GM12865 (cell line): ENCODE measurements around the gene SSU72.
"Not testable (repeated sequence)": the region's sequence is repeated elsewhere in the genome, so short reads cannot be mapped to it uniquely, and the experiment has no call there.

Source experiments
- DNase-seq: peaks from one replicate; pipeline ENCODE4 v3.0.0; 2010; ENCODE audit warnings: low read depth
- H3K4me3 ChIP-seq: 2 replicates; pipeline ENCODE4 v1.5.1; 2011; ENCODE audit warnings: mild to moderate bottlenecking, low read depth, low read length, control low read depth
- TF ChIP-seq, protein P1 (sequence below): IDR thresholded peaks from 2 replicates; pipeline ENCODE4 v1.5.1; 2011; ENCODE audit warnings: low read length, control low read depth, low read depth, inconsistent platforms; ENCODE audit not compliant: insufficient read depth; ENCODE audit errors: missing control alignments

Gene SSU72

GRCh38 chr1:1521331-1521730 is 53.3 kb downstream of the SSU72 start:
- TF ChIP-seq, protein P1, sequence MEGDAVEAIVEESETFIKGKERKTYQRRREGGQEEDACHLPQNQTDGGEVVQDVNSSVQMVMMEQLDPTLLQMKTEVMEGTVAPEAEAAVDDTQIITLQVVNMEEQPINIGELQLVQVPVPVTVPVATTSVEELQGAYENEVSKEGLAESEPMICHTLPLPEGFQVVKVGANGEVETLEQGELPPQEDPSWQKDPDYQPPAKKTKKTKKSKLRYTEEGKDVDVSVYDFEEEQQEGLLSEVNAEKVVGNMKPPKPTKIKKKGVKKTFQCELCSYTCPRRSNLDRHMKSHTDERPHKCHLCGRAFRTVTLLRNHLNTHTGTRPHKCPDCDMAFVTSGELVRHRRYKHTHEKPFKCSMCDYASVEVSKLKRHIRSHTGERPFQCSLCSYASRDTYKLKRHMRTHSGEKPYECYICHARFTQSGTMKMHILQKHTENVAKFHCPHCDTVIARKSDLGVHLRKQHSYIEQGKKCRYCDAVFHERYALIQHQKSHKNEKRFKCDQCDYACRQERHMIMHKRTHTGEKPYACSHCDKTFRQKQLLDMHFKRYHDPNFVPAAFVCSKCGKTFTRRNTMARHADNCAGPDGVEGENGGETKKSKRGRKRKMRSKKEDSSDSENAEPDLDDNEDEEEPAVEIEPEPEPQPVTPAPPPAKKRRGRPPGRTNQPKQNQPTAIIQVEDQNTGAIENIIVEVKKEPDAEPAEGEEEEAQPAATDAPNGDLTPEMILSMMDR, result no peak
- no peak for DNase-seq
- no peak overlapping the region for H3K4me3 ChIP-seq

DNA sequence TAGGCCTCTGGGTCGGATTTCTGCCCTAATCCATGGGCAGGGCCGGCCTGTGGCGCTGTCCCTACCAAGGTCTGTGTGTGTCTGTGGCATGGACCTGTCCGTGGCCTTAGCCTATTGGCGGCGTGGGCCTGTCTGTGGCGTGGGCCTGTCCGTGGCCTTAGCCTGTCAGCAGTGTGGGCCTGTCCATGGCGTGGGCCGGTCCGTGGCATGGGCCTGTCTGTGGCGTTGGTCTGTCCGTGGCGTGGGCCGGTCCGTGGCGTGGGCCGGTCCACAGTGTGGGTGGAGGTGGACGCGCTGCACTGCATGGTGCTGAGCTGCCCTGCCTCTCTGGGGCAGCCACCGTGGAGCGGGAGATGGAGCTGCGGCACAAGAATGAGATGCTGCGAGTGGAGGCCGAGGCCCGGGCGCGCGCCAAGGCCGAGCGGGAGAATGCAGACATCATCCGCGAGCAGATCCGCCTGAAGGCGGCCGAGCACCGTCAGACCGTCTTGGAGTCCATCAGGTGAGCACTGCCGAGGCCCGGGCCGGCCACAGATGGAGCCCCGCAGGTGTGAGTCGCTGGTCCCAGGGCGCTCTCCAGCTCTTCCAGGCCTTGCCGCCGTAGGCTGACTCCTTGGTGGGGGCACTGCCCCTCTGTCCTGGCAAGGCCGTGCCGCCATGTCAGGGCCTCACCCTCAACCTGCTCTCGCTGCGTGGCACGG is 54.7 kb downstream of the SSU72 start:
- DNase-seq, H3K4me3 ChIP-seq: not testable (repeated sequence)

DNA sequence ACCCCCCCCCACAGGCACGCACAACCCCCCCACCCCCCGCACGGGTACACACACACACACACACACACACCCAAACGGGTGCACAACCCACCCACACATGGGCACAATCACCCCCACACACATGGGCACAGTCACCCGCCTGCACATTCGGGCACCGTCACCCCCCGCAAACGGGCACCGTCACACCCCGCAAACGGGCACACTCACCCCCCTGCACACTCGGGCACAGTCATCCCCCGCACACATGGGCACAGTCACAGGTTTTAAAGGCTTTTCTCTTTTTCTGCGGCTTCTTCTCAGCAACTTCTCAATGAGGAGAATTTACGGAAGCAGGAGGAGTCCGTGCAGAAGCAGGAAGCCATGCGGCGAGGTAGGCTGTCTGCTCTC is 56.0 kb downstream of the SSU72 start:
- not testable (repeated sequence) for DNase-seq, H3K4me3 ChIP-seq

DNA sequence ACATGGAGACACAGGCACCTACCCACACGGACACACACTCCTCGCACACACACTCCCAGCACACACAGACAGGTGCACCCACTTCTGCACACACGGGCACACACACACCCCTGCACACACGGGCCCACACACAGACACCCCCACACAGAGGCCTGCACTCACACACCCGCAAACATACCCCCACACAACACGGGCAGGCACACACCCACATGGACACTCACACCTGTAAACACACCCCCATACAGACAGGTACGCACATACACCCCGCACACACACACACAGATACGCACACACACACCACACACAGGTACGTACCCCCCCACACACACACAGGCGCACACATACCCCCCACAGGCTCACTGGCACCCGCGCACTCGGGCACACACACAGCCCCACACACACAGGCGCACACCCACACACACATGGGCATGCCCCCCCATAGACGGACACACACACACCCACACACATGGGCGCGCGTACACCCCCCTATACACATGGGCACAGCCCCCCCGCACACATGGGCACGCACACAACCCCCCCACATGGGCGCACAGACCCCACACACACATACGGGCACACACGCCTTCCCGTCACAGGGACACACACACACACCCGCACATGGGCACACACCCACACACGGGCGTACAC is 56.6 kb downstream of the SSU72 start:
- no peak overlapping the region for H3K4me3 ChIP-seq
- DNase-seq, result no peak
- TF ChIP-seq, protein P1, result no peak

DNA sequence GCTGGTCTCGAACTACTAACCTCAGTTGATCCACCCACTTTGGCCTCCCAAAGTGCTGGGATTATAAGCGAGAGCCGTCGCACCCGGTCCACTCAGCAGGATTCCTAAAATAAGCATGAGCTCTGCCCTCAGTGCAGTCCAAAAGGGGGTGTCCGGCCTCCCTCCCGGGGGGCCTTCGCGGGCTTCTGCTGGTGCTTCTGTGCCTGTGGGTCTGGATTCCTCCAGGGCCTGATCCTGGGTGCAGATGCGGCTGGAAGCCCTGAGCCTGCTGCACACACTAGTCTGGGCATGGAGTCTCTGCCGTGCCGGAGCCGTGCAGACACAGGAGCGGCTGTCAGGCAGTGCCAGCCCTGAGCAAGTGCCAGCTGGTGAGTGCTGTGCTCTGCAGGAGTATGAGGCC is 57.7 kb downstream of the SSU72 start:
- DNase-seq, H3K4me3 ChIP-seq: not testable (repeated sequence)

GRCh38 chr1:1514376-1514775 is 60.3 kb downstream of the SSU72 start:
- DNase-seq, H3K4me3 ChIP-seq: not testable (repeated sequence)

DNA sequence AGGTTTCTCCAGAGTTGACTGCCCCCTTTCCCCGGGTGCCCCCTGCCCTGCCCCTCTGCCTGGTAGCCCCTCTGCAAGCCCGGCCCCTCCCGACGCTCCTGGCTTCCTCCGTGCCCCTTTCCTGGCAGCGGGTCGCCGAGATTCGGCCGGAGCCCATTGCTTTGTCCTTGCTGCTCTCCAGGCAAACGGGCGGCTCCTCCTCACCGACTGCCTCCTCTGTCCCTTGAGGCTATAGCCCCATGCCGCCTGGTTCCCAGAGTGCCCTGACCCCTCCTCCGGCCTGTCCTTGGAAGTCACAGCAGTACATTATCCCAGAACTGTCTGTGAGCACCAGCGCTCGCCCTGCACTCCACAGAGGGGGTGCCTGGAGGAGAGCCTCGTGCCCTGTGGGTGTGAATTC is 61.0 kb downstream of the SSU72 start:
- not testable (repeated sequence) for H3K4me3 ChIP-seq, DNase-seq

- peak; percentile 15 for DNase-seq
- H3K4me3 ChIP-seq, result peak overlapping the region; percentile 65
Measured at GRCh38 chr1:1512425-1512824, 62.2 kb downstream of the SSU72 start.

GRCh38 chr1:1511533-1512285 is 63.0 kb downstream of the SSU72 start, which contains the start of gene ATAD3A:
ATAD3A (plus strand) TSS chr1:1512162; CDS start chr1:1512269, 107 bp downstream.
- TF ChIP-seq, protein P1, result no peak
- peak within 1 kb of the TSS; percentile 68 for H3K4me3 ChIP-seq
- DNase-seq, result peak; percentile 98

- H3K4me3 ChIP-seq, result peak overlapping the region; percentile 68
- DNase-seq, result peak; percentile 73
- TF ChIP-seq, protein P1, result no peak
Measured at GRCh38 chr1:1510912-1511532, 63.6 kb downstream of the SSU72 start.

DNA sequence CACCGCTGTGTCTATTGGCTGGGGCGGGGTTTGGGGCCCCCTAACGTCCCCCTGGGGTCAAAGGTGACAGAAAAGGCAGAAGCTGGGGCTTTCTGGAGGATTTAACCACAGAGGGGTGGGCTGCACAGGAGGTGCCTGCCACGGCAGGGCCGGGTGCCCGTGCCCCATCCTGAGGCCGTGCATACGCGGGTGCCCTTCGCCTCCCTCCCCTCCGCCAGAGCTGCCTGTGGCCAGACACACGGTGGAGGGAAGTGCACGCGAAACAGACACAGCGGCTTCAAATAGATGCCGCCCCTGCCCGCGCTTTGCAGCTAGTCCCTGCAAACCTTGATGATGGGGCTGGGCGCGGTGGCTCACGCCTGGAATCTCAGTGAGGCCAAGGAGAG is 65.2 kb downstream of the SSU72 start:
- H3K4me3 ChIP-seq, DNase-seq: not testable (repeated sequence)

DNA sequence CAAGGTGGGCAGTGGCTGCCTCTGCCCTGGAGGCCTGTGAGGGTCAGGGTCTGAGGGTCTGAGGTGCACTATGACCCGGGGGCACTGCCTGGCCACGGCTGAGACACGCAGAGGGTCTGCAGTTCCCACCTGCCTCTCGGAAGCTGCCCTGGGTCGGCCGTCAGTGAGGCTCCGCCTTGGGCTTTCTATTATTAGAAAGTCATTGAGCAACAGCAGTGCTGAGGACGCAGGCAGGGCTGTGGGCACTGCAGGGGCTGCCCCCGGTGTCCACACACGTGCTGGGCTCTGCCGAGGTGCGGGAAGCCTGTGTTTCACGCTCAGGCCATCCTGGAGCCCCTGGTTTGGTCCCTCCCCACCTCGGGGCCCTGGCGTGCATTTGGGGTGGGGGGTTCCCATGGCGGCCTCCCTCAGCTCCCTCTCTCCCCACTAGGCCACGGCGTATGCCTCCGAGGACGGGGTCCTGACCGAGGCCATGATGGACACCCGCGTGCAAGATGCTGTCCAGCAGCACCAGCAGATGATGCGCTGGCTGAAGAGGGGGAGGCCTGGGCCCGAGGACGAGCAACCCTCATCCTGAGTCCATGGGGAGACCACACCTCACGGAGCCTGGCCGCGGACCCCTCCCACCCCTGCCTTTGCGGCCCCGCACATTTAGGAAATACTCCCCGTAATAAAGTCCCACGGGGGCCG is 65.7 kb downstream of the SSU72 start:
- not testable (repeated sequence) for H3K4me3 ChIP-seq, DNase-seq
